Upper lobe of left lung (tissue), 4 donors: Measurements from ENCODE around the gene RILPL1.

Source experiments
- CTCF ChIP-seq, 6 experiments: fragments of 450-650 bp in 4 of 6; fragments of 200-600 bp in 2 of 6; sonication (generic) in 2 of 6; IDR thresholded peaks; one replicate each; pipeline ENCODE4 v1.5.1; 2016 to 2019; ENCODE audit warnings: antibody characterized with exemption in 6 of 6
- EP300 ChIP-seq, 4 donors: sonication (generic); formaldehyde crosslinking; IDR thresholded peaks; one replicate each; pipeline ENCODE4 v1.5.1; 2017; ENCODE audit warnings: antibody characterized with exemption in 4 of 4, control low read depth in 2 of 4
- POLR2A ChIP-seq, 4 donors: fragments of 450-650 bp; IDR thresholded peaks; one replicate each; pipeline ENCODE4 v1.5.1; 2016 to 2017; ENCODE audit warnings: antibody characterized with exemption in 4 of 4, mild to moderate bottlenecking in 2 of 4

- TF ChIP-seq CTCF (IDR thresholded peaks at IDR 0.05) (no peak), POLR2A (IDR thresholded peaks at IDR 0.05) (no peak), EP300 (IDR thresholded peaks at IDR 0.05) (no peak)
Measured at GRCh38 chr12:123489580-123489979, 43.9 kb downstream of the RILPL1 start.
